ENCODE data around the gene ISCA2.

- TF ChIP-seq CTCF (conservative IDR thresholded peaks at IDR 0.05; ENCODE audit: low read length) (no peak), EZH2phosphoT487 (IDR thresholded peaks at IDR 0.05; ENCODE audit: borderline replicate concordance, low read depth, low read length) (no peak)
Measured at GRCh38 chr14:74509587-74510222, 16.1 kb downstream of the ISCA2 start.

All from OCI-LY7 (cell line).